SK-N-SH treated with all-trans-retinoic acid at 6 μM for 48 hours (cell line): ENCODE data around the gene FMO4.
"Not testable (repeated sequence)": the region's sequence is repeated elsewhere in the genome, so short reads cannot be mapped to it uniquely, and the experiment has no call there.

ENCODE experiments used
- ATAC-seq: fragments of 200-7000 bp; cut with Tn5 transposase; 3 replicates; pipeline ENCODE4 v1.9.1; 2020; ENCODE audit warnings: mild to moderate bottlenecking, moderate library complexity
- ARNTL ChIP-seq: fragments of 450-650 bp; formaldehyde crosslinking; IDR thresholded peaks from 2 replicates; pipeline ENCODE4 v1.5.0; 2020; ENCODE audit warnings: low read depth, mild to moderate bottlenecking, moderate library complexity, borderline replicate concordance
- ISL1 ChIP-seq: fragments of 250-450 bp; sonication (Bioruptor Pico); IDR thresholded peaks from 2 replicates; pipeline ENCODE4 v2.1.2; 2022; ENCODE audit warnings: mild to moderate bottlenecking, moderate library complexity
- OSR1 ChIP-seq: fragments of 250-450 bp; sonication (Bioruptor Pico); IDR thresholded peaks from 2 replicates; pipeline ENCODE4 v1.8.0; 2022; ENCODE audit warnings: moderate library complexity, mild to moderate bottlenecking, inconsistent platforms
- PPARA ChIP-seq: fragments of 250-450 bp; sonication (Bioruptor Pico); IDR thresholded peaks from 2 replicates; pipeline ENCODE4 v1.5.0; 2020; ENCODE audit warnings: mild to moderate bottlenecking, borderline replicate concordance
- ZNF565 ChIP-seq: fragments of 450-650 bp; formaldehyde crosslinking; conservative IDR thresholded peaks from 2 replicates; pipeline ENCODE4 v1.5.0; 2020; ENCODE audit warnings: low read depth, mild to moderate bottlenecking, moderate library complexity
- ZNF8 ChIP-seq: fragments of 450-650 bp; formaldehyde crosslinking; IDR thresholded peaks from 2 replicates; pipeline ENCODE4 v1.5.0; 2020; ENCODE audit warnings: mild to moderate bottlenecking, moderate library complexity
- TF ChIP-seq, protein P1 (sequence below): fragments of 250-450 bp; sonication (Bioruptor Pico); IDR thresholded peaks from 2 replicates; pipeline ENCODE4 v1.5.1; 2021; ENCODE audit warnings: mild to moderate bottlenecking, moderate library complexity
- TF ChIP-seq, protein P2 (sequence below): fragments of 250-450 bp; sonication (Bioruptor Pico); IDR thresholded peaks from 2 replicates; pipeline ENCODE4 v1.8.0; 2020; ENCODE audit warnings: mild to moderate bottlenecking, moderate library complexity, borderline replicate concordance
- TF ChIP-seq, protein P3 (sequence below): fragments of 250-450 bp; sonication (Bioruptor Pico); IDR thresholded peaks from 2 replicates; pipeline ENCODE4 v1.8.0; 2021; ENCODE audit warnings: low read depth, mild to moderate bottlenecking, moderate library complexity, borderline replicate concordance
- TF ChIP-seq, protein P4 (sequence below): fragments of 250-450 bp; sonication (Bioruptor Pico); IDR thresholded peaks from 2 replicates; pipeline ENCODE4 v1.5.1; 2020; ENCODE audit warnings: low read depth, mild to moderate bottlenecking, moderate library complexity

The FMO4 gene

DNA sequence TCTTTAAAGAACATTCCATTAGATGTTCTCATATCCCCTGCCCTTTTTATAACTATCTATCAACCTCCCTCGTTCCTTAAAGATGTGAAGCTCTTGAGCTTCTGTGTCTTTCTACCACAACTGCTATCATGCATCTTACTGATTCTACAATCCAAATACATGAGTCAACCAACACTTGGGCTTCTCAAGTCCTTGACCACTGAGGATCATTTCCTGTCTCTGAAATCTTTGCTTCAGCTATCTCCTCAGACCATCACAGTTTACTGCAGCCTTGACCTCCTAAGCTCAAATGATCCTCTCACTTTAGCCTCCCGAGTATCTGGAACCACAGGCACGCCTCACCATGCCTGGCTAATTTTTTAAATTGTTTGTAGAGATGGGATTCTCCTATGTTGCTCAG, 75.2 kb downstream of the FMO4 start:
- no peak for ATAC-seq
- TF ChIP-seq ZNF565 (CRISPR knock-in tag) (no peak), PPARA (no peak), OSR1 (CRISPR knock-in tag) (no peak), ISL1 (no peak), ZNF8 (CRISPR knock-in tag) (no peak), ARNTL (CRISPR knock-in tag) (no peak)
- TF ChIP-seq, protein P1, sequence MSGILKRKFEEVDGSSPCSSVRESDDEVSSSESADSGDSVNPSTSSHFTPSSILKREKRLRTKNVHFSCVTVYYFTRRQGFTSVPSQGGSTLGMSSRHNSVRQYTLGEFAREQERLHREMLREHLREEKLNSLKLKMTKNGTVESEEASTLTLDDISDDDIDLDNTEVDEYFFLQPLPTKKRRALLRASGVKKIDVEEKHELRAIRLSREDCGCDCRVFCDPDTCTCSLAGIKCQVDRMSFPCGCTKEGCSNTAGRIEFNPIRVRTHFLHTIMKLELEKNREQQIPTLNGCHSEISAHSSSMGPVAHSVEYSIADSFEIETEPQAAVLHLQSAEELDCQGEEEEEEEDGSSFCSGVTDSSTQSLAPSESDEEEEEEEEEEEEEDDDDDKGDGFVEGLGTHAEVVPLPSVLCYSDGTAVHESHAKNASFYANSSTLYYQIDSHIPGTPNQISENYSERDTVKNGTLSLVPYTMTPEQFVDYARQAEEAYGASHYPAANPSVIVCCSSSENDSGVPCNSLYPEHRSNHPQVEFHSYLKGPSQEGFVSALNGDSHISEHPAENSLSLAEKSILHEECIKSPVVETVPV (CRISPR knock-in tag): no peak
- TF ChIP-seq, protein P2, sequence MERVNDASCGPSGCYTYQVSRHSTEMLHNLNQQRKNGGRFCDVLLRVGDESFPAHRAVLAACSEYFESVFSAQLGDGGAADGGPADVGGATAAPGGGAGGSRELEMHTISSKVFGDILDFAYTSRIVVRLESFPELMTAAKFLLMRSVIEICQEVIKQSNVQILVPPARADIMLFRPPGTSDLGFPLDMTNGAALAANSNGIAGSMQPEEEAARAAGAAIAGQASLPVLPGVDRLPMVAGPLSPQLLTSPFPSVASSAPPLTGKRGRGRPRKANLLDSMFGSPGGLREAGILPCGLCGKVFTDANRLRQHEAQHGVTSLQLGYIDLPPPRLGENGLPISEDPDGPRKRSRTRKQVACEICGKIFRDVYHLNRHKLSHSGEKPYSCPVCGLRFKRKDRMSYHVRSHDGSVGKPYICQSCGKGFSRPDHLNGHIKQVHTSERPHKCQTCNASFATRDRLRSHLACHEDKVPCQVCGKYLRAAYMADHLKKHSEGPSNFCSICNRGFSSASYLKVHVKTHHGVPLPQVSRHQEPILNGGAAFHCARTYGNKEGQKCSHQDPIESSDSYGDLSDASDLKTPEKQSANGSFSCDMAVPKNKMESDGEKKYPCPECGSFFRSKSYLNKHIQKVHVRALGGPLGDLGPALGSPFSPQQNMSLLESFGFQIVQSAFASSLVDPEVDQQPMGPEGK (CRISPR knock-in tag): no peak
- TF ChIP-seq, protein P3, sequence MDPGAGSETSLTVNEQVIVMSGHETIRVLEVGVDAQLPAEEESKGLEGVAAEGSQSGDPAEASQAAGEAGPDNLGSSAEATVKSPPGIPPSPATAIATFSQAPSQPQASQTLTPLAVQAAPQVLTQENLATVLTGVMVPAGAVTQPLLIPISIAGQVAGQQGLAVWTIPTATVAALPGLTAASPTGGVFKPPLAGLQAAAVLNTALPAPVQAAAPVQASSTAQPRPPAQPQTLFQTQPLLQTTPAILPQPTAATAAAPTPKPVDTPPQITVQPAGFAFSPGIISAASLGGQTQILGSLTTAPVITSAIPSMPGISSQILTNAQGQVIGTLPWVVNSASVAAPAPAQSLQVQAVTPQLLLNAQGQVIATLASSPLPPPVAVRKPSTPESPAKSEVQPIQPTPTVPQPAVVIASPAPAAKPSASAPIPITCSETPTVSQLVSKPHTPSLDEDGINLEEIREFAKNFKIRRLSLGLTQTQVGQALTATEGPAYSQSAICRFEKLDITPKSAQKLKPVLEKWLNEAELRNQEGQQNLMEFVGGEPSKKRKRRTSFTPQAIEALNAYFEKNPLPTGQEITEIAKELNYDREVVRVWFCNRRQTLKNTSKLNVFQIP: no peak
- TF ChIP-seq, protein P4, sequence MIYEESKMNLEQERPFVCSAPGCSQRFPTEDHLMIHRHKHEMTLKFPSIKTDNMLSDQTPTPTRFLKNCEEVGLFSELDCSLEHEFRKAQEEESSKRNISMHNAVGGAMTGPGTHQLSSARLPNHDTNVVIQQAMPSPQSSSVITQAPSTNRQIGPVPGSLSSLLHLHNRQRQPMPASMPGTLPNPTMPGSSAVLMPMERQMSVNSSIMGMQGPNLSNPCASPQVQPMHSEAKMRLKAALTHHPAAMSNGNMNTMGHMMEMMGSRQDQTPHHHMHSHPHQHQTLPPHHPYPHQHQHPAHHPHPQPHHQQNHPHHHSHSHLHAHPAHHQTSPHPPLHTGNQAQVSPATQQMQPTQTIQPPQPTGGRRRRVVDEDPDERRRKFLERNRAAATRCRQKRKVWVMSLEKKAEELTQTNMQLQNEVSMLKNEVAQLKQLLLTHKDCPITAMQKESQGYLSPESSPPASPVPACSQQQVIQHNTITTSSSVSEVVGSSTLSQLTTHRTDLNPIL (CRISPR knock-in tag): no peak

DNA sequence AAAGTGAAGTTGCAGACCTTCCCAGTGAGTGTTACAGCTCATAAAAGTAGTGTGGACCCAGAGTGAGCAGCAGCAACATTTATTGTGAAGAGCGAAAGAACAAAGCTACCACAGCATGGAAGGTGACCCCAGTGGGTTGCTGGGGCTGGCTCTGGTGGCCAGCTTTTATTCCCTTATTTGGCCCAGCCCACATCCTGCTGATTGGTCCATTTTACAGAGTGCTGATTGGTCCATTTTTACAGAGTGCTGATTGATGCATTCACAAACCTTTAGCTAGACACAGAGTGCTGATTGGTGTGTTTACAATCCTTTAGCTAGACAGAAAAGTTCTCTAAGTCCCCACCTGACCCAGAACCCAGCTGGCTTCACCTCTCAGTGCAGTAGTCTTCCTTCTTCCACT, 76.8 kb downstream of the FMO4 start:
- not testable (repeated sequence) for ATAC-seq
